ENCODE data around the gene GRIN2B.

The GRIN2B gene

DNA sequence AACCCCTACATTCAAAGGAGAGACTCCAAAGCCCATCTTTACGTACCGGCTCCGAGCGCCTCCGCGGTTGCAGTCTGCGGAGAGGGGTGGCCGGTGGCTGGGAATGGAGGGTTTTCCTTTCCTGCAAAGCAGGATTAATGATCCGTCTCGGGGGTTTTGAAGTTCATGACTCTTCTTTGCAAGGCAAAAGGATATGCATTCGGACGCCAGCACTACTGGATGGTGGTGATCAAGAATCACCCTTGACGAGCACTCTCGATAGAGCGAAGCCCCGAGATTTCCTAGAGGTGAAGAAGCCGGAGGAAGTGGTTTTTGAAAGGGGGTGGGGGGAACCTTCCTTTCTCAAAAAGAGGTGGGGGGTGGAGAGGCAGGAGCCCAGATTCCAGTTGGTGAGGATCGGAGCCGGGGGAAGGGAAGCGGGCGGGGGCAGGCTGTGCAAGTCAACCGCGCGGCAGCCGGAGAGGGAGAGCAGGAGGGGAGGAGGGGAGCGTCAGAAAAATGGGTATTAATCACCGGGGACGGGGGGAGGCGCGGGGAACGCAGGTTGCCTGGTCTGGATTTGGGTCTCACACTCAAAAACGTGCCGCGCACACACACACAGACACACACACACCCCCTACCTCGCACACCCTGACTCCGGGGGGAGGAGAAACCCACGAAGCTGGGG lies at the start of gene GRIN2B:
TSS of gene GRIN2B (minus strand) at position 307 of the 667 bp plus-strand sequence. CDS start 115,394 bp downstream, outside the sequence.
- no peak for DNase-seq (ENCODE audit: low spot score)

DNA sequence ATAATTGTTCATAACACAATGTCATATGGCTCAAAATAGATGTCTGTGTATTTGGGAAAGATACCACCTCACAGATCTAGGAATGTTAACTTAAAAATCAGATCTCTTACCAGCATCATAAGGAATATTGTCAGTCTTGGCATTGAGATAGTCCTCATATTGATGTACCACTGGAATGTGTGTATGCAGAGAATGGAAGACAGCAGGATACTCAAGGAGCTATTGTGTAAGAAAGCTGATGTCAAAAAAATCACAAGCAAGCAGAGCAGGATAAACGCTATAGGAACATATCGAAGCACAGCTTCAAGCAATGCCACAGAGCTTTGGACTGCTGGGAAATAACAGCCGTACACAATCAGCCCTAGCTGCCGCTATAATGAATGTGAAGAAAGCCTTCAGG lies 45.1 kb upstream of the GRIN2B start:
- no peak for DNase-seq (ENCODE audit: low spot score)

DNA sequence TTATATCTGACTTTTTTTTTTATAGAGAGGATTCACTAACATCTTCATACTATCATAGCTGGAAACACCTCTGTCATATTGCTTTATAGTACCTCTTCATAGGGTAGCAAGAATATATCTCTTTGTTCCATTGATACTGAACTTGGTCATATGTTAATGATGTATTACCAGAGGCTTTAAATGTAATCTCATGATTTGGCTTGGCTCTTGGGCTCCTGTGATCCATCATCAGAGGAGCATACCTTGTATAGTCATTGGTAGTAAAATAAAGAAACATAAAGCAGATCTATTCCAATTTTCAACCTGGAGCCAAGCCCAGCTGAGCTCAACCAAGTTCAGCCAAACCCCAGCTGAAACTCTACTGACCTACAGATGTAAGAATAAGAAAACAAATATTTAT lies 43.2 kb upstream of the GRIN2B start:
- DNase-seq (ENCODE audit: low spot score), result no peak

DNA sequence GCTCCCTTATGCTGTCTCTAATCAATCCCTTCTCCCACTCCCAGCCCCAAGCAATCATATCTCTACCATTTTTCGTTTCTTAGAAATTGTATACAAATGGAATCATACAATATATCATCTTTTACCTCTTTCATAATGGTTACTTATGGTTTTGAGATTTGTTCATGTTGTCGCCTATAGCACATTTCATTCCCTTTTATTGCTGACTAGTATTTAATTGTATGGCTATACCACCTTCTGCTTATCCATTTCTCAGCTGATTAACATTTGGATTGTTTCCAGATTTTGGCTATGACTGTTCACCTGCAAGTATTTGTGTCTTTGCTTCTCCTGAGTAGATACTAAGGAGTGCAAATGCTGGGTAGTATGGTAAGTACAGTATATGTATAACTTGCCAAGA lies 36.7 kb upstream of the GRIN2B start:
- no peak for DNase-seq (ENCODE audit: low spot score)

DNA sequence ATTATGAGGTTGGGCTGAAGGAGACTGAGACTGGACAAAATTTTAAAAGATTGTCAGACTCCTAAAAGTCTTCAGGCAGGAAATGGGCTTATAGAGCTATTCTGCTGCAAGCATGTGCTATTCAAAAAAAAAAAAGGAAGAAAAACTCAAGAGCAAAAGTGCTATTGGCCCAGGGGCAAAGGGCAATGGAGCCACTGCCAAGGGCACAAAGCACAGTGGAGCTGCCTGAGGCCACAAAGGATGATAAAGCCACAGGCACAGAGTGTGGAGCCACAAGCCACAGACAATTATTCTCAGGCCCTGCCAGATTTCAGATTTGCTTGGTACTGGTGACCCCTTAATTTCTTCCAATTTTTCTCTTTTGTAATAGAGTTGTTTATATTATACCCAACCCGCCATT lies 29.6 kb upstream of the GRIN2B start:
- DNase-seq (ENCODE audit: low spot score), result no peak

DNA sequence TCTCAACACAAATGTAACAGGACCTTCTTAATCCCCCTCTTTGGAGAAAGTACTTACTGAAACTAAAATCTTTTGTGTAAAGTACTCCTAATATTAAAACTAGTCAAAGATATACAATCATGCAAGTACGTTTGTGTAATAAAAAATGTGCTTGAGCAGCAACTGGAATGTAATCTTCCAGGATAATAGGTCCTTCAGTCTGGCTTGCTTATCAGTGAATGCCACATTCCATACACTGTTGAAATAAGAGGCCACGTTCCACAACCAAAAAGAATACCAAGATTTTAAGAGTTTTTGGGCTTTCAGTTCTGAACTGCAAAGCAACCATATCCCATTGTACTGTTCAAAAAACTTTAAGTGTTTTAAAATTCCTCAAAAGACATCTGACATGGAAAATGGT lies 26.2 kb upstream of the GRIN2B start:
- no peak for DNase-seq (ENCODE audit: low spot score)

DNA sequence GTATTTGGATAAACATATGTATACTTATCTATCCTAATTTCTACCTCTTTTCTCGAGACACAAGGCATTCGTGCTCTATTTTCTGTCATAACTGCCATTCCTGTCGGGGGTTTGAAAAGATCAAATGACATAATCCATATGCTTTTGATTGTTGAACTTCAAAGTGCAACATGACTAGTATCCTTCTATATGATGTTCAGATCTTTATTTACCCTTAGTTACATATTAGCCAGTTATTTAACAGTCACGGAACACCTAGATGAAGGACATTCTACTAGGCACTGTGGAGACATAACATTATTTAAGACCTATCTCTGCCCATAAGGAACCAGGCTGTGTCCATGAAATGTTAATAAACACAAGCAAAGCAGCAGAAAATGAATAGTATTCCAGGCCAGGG lies 11.2 kb upstream of the GRIN2B start:
- no peak for DNase-seq (ENCODE audit: low spot score)

DNA sequence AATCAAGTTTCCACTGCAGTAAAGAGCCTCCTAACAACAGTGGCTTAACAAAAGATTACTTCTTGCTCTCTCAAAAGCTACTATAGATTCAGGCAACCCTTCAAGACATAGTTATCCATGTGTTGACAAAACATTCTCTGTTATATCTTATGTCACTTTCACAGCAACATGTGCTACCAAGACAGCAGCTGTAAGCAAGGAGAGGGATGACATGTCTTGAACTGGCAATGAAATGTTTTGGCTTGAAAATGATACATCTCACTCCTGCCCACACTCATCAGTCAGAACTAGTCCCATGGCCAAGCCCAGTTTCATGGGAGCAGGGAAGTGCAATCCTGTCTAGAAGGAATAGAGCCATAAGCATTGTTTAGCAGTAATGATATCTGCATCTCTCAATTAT lies 10.7 kb upstream of the GRIN2B start:
- no peak for DNase-seq (ENCODE audit: low spot score)

GRCh38 chr12:13986031-13986430 lies 4.6 kb upstream of the GRIN2B start:
- DNase-seq (ENCODE audit: low spot score), result no peak

- no peak for DNase-seq (ENCODE audit: low spot score)
These were observed 588 bp upstream of the GRIN2B start for GRCh38 chr12:13981990-13982389.

DNA sequence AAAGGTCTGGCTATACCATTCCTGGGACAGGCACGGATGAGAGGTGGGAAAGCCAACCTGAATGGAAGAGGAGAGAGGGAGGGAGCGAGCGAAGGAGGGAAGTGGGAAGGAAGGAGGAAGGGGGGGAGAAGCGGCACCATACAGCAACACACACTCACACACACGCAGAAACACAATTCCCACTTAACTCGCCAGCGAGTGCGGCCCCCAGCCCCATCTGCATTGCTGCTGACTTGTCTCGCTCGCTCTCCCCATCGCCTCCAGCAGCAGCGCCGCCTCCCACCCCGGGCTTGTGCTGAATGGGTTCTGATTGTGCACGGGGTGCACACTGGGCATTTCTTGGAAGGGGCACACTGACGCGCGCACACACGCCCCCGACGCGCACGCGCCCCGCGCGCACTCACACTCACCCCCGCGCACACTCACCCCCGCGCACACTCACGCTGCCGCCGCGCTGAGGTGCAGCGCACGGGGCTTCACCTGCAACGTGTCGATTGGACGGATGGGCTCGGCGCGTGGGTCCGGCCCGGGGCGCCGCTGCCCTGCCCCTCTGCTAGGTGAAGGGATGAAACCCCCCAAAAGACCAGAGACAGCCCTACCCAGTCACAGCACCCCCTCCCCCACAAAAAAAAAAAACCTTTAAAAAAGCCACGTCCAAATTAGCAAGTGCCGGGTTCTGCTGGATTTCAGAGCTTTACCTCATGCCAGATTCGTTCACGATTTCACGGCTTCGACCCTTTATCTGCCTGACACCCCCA lies 685 bp downstream of the GRIN2B start:
- no peak for DNase-seq (ENCODE audit: low spot score)

DNA sequence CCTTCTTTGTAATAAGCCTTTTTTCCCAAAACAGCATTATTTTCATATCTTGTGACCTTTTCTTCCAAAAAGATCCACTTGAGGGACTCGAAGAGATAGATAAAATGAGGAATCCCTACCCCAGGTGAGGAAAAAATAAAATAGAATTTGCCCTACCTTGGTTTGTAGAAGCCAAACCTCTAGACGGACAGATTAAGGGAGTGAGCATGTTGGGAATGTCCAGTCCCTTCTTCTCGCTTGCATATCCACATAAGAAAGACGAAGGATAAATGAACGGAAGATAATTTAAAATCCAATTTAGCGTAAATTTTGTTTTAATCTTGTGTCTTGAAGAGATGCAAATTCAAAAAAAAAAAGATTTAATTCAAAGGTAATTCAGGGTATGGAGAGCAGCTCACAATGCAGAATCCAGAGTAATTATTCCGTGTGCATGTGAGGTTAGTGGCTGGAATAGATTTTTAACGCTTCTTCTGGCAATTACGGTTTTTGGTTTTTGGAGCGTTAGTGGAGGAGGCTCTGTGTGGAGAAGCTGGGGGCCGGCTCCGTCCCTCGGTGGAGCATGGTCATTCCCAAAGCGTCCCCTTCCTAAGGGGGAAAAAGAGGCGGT lies 1.5 kb downstream of the GRIN2B start:
- no peak for DNase-seq (ENCODE audit: low spot score)

DNA sequence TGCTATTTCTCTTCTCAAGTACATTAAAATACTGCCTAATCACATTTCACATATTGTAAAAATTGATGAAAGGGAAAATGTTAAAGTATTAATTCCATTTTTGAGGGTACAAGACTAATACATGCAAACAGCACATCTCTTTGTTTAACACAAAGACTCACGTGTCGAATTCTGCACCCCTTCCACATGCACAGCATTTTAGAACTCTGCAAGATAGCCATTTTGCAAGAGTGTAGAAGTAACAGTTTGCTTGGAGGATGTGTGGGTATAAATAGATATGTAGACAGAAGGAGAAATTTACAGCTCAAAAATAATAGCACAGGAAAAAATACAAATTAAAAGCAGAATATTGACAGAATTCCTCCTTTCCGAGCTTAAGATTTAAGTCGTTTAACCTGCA lies 2.5 kb downstream of the GRIN2B start:
- no peak for DNase-seq (ENCODE audit: low spot score)

GRCh38 chr12:13976880-13977279 lies 4.5 kb downstream of the GRIN2B start:
- no peak for DNase-seq (ENCODE audit: low spot score)

DNA sequence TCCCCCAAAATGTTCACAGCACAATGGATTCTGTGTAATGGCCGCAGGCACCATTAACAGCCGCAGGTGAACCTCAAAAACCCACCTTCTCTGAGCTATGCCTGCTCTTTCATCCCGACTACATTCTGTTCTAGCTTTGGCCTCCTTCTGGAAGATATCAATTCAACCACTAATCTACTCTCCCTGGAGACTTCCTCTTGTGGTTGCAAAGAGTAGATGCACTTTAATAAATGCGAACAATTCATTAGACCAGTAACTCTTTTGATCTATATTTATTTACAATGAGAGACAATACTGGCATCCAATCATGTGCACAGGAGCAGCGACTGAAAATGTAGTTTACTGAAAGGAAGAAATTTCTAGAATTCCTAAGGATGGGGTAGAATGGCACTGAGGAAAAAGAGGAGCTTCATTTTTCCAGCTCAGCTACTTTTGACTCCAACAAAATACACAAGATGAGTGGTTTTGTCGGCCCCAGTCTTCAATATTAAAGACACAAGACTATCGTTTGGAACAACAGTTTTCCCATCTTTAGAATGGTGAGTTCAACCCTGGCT lies 5.3 kb downstream of the GRIN2B start:
- no peak for DNase-seq (ENCODE audit: low spot score)

GRCh38 chr12:13973996-13974395 lies 7.4 kb downstream of the GRIN2B start:
- DNase-seq (ENCODE audit: low spot score), result no peak

- DNase-seq (ENCODE audit: low spot score), result no peak
These were observed 10.6 kb downstream of the GRIN2B start for GRCh38 chr12:13970803-13971202.

- no peak for DNase-seq (ENCODE audit: low spot score)
These were observed 13.1 kb downstream of the GRIN2B start for GRCh38 chr12:13968281-13968680.

DNA sequence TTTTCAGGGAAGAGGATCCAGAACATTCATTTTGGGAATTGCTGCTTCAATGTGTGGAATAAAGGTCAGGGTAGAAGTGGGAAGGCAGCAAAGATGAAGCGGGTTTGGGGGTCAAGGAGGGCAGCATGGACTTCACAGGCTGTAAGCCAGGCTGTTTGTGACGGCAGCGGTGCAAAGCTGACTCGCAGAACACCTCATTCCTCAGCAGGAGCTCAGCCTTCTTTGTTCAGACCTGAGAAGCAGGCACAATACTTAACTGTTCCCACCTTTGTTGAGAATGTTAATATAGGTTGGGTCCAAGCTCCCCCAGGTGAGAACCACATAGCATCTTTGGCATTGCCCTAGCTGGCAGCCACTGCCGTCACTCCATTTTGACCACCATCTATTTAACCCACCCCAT lies 16.7 kb downstream of the GRIN2B start:
- no peak for DNase-seq (ENCODE audit: low spot score)

GRCh38 chr12:13962699-13963098 lies 18.7 kb downstream of the GRIN2B start:
- no peak for DNase-seq (ENCODE audit: low spot score)

GRCh38 chr12:13961971-13962370 lies 19.4 kb downstream of the GRIN2B start:
- DNase-seq (ENCODE audit: low spot score), result peak; percentile 29

- DNase-seq (ENCODE audit: low spot score), result peak; percentile 35
These were observed 22.2 kb downstream of the GRIN2B start for GRCh38 chr12:13959131-13959723.

GRCh38 chr12:13957576-13957975 lies 23.8 kb downstream of the GRIN2B start:
- no peak for DNase-seq (ENCODE audit: low spot score)
